Calu3 (cell line): ENCODE results near the gene GNA12. TPM values are rescaled to one million over a fixed set of nuclear protein-coding genes. Genes with fewer than 3 reads are reported as not detected.

Experiments used
- BruUV-seq: library from RNA; stranded (reverse); fragments of 400-500 nt; replicated peaks from 2 replicates; lab custom pipeline; 2021; lab: Mats Ljungman, UMichigan
- CTCF ChIA-PET: fragments of 300-600 bp; sonication (Branson Sonifier 250); formaldehyde crosslinking; loops from one replicate; lab custom pipeline; 2022; ENCODE audit warnings: antibody characterized with exemption; lab: Charles Lee
- DNase-seq: peaks from one replicate; pipeline ENCODE4 v3.0.0; 2022
- H3K27ac Mint-ChIP-seq: one replicate; pipeline ENCODE4 v1.8.0; 2022; ENCODE audit warnings: mixed read lengths; ENCODE audit not compliant: unreplicated experiment
- H3K27me3 Mint-ChIP-seq: one replicate; pipeline ENCODE4 v1.8.0; 2022; ENCODE audit warnings: mixed read lengths; ENCODE audit not compliant: unreplicated experiment
- H3K36me3 Mint-ChIP-seq: one replicate; pipeline ENCODE4 v1.8.0; 2022; ENCODE audit warnings: mild to moderate bottlenecking, moderate library complexity, mixed read lengths; ENCODE audit not compliant: insufficient read depth, unreplicated experiment
- H3K4me1 Mint-ChIP-seq: one replicate; pipeline ENCODE4 v1.8.0; 2022; ENCODE audit warnings: mild to moderate bottlenecking, low read depth, mixed read lengths; ENCODE audit not compliant: unreplicated experiment
- H3K4me3 Mint-ChIP-seq: one replicate; pipeline ENCODE4 v1.8.0; 2022; ENCODE audit warnings: mild to moderate bottlenecking, low read depth, moderate library complexity, mixed read lengths; ENCODE audit not compliant: unreplicated experiment
- H3K9me3 Mint-ChIP-seq: one replicate; pipeline ENCODE4 v1.8.0; 2022; ENCODE audit warnings: low read depth, mixed read lengths; ENCODE audit not compliant: unreplicated experiment
- intact Hi-C: fragments of 100-400 bp; cut with micrococcal nuclease; formaldehyde crosslinking; loops from one replicate; pipeline ENCODE4 v1.10.0; 2022; ENCODE audit not compliant: unreplicated experiment
- total RNA-seq: library from RNA; stranded (reverse); gene quantifications from 2 replicates; pipeline ENCODE4 v1.2.3, GENCODE V29; 2022
- TF ChIP-seq, protein P1 (sequence below): fragments of 200-600 bp; IDR thresholded peaks from one replicate; pipeline ENCODE4 v1.8.0; 2022; ENCODE audit warnings: antibody characterized with exemption; ENCODE audit not compliant: unreplicated experiment

The GNA12 gene
- total RNA-seq, 1 experiment from 2014 or later = 78.3 TPM

DNA sequence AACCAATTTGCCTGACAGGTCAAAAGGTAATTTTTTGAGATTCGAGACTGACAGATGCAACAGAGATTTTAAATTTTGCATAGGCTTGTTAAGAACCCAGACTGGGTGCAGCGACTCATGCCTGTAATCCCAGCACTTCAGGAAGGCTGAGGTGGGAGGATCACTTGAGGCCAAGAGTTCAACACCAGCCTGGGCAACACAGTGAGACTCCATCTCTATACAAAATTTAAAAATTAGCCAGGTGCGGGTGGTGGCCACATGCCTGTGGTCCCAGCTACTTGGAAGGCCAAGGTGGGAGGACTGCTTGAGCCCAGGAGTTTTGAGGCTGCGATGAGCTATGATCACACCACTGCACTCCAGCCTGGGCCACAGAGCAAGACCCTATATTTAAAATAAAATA lies 121.5 kb downstream of the GNA12 start:
- no peak for DNase-seq
- H3K4me1 Mint-ChIP-seq = no peaks in the 10 kb centered on the region
- CTCF ChIA-PET = no interaction called here
- no peaks in the 10 kb centered on the region for H3K27me3 Mint-ChIP-seq
- H3K27ac Mint-ChIP-seq = no peak overlapping the region
- no peak overlapping the region for H3K4me3 Mint-ChIP-seq
- H3K36me3 Mint-ChIP-seq = peaks cover 75% of the 10 kb centered on the region
- TF ChIP-seq, protein P1, sequence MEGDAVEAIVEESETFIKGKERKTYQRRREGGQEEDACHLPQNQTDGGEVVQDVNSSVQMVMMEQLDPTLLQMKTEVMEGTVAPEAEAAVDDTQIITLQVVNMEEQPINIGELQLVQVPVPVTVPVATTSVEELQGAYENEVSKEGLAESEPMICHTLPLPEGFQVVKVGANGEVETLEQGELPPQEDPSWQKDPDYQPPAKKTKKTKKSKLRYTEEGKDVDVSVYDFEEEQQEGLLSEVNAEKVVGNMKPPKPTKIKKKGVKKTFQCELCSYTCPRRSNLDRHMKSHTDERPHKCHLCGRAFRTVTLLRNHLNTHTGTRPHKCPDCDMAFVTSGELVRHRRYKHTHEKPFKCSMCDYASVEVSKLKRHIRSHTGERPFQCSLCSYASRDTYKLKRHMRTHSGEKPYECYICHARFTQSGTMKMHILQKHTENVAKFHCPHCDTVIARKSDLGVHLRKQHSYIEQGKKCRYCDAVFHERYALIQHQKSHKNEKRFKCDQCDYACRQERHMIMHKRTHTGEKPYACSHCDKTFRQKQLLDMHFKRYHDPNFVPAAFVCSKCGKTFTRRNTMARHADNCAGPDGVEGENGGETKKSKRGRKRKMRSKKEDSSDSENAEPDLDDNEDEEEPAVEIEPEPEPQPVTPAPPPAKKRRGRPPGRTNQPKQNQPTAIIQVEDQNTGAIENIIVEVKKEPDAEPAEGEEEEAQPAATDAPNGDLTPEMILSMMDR = no peak
- intact Hi-C loops = no loop called here
- no peaks in the 10 kb centered on the region for H3K9me3 Mint-ChIP-seq
- BruUV-seq = no TSS peak

DNA sequence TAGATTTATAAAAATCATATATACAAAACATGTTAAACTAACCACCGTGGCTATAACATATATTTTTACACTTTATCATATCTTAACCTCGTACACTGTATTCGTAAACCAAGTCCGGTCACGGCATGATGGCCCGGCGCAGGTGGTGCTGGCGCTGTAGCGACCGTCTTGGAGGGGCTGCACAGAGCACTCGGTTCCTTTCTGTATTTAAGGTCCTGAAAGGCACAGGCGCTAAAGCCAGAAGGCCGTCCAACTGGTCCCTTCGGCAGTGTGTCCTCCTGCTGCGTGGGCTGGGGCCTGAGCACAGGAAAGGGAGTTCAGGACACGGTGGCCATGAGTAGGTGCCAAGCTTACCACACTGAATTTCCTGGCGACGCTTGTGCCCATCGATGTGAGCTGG lies 122.3 kb downstream of the GNA12 start:
- peaks cover 77% of the 10 kb centered on the region for H3K36me3 Mint-ChIP-seq
- H3K9me3 Mint-ChIP-seq = no peaks in the 10 kb centered on the region
- no peak overlapping the region for H3K27ac Mint-ChIP-seq
- no peaks in the 10 kb centered on the region for H3K27me3 Mint-ChIP-seq
- H3K4me1 Mint-ChIP-seq = no peaks in the 10 kb centered on the region
- intact Hi-C loops = no loop called here
- no peak overlapping the region for H3K4me3 Mint-ChIP-seq
- no TSS peak for BruUV-seq
- no peak for DNase-seq
- CTCF ChIA-PET = no interaction called here
- TF ChIP-seq, protein P1 = no peak

DNA sequence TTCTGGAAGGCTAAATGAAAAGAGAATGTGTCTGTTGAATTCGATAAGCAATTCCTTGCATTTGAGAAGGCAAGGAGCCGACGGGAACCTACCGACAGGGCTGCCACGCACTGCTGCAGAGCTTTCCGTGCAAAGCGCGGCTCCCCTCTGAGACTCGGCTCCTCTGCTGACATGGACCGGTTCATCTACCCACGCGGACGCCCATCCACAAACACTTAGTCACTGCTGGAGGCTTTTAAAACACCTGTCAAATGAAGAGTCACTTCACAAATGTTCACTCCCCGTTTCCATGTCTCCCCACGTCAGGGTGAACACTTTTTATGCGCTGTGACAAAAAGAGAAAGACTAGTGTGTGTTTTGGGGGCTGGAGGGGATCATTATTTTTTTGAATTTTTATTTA lies 124.1 kb downstream of the GNA12 start:
- Mint-ChIP-seq H3K4me3 (no peak overlapping the region), H3K36me3 (peaks cover 68% of the 10 kb centered on the region), H3K9me3 (no peaks in the 10 kb centered on the region), H3K27me3 (no peaks in the 10 kb centered on the region), H3K4me1 (no peaks in the 10 kb centered on the region), H3K27ac (no peak overlapping the region)
- TF ChIP-seq, protein P1 = no peak
- intact Hi-C loops = no loop called here
- DNase-seq = no peak
- CTCF ChIA-PET = interaction anchor here (0.8 to 0.9 kb wide), 2 partner anchors 10 kb away, joined by 4 to 5 read pairs; no protein-coding TSS in a partner anchor
- no TSS peak for BruUV-seq

DNA sequence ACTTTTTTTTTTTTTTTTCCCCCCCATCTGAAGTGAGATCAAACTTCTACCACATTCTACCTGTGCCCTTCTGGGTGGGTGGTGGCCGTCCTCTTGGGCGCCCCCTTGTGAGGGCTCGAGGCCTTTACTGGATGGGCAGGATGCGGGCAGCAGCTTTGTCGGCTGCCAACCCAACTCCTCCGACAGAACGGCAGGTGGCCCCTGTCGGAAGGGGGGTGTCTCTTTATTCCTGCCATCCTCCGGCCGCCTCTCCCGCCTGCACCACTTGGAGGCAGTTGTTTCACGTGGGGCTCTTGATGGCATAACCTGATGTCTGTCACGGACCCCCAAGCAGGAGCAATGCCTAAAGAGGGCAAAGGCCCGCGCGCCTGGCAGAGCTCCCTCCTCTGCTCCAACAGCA lies 125.1 kb downstream of the GNA12 start:
- H3K4me1 Mint-ChIP-seq = no peaks in the 10 kb centered on the region
- TF ChIP-seq, protein P1 = peak; percentile 85
- intact Hi-C loops = no loop called here
- BruUV-seq = no TSS peak
- CTCF ChIA-PET = interaction anchor here (0.7 to 1.5 kb wide), 6 partner anchors 9 to 319 kb away, joined by 3 to 6 read pairs (median 4); no protein-coding TSS in a partner anchor
- no peaks in the 10 kb centered on the region for H3K27me3 Mint-ChIP-seq
- H3K9me3 Mint-ChIP-seq = no peaks in the 10 kb centered on the region
- H3K36me3 Mint-ChIP-seq = peaks cover 72% of the 10 kb centered on the region
- DNase-seq = peak; percentile 71
- H3K27ac Mint-ChIP-seq = no peak overlapping the region
- H3K4me3 Mint-ChIP-seq = no peak overlapping the region
